Stimulated activated CD4-positive, alpha-beta T cell treated with anti-CD3 and anti-CD28 coated beads, Interleukin-15, amount 100 ng/mL, for 24 hours (primary cell): ENCODE measurements around the gene STPG1.

Experiments used
- DNase-seq: peaks from one replicate; pipeline ENCODE4 v3.0.0-alpha.2; 2020

Gene STPG1

GRCh38 chr1:24392982-24393650 lies 20.5 kb downstream of the STPG1 start:
- no peak for DNase-seq

GRCh38 chr1:24392604-24392946 lies 21.0 kb downstream of the STPG1 start:
- DNase-seq, result no peak

GRCh38 chr1:24391882-24392603 lies 21.5 kb downstream of the STPG1 start:
- DNase-seq, result peak; percentile 75

- DNase-seq, result peak; percentile 78
Measured at GRCh38 chr1:24390924-24391782, 22.4 kb downstream of the STPG1 start.

GRCh38 chr1:24389231-24389678 lies 24.3 kb downstream of the STPG1 start:
- DNase-seq, result no peak

GRCh38 chr1:24388331-24388885 lies 25.2 kb downstream of the STPG1 start:
- no peak for DNase-seq

GRCh38 chr1:24387636-24388175 lies 25.9 kb downstream of the STPG1 start:
- no peak for DNase-seq

- no peak for DNase-seq
Measured at GRCh38 chr1:24386931-24387330, 26.7 kb downstream of the STPG1 start.

- DNase-seq, result no peak
Measured at GRCh38 chr1:24386241-24386640, 27.3 kb downstream of the STPG1 start.

- peak; percentile 54 for DNase-seq
Measured at GRCh38 chr1:24385160-24385940, 28.2 kb downstream of the STPG1 start.

- peak; percentile 67 for DNase-seq
Measured at GRCh38 chr1:24384251-24385090, 29.1 kb downstream of the STPG1 start.

GRCh38 chr1:24383381-24383940 lies 30.1 kb downstream of the STPG1 start:
- no peak for DNase-seq

GRCh38 chr1:24382165-24382577 lies 31.4 kb downstream of the STPG1 start:
- DNase-seq, result no peak

- no peak for DNase-seq
Measured at GRCh38 chr1:24381256-24381655, 32.3 kb downstream of the STPG1 start.

GRCh38 chr1:24380508-24380907 lies 33.1 kb downstream of the STPG1 start:
- DNase-seq, result no peak

GRCh38 chr1:24379733-24380315 lies 33.8 kb downstream of the STPG1 start:
- no peak for DNase-seq

GRCh38 chr1:24374891-24375786 lies 38.4 kb downstream of the STPG1 start:
- no peak for DNase-seq

GRCh38 chr1:24373710-24374109 lies 39.9 kb downstream of the STPG1 start:
- DNase-seq, result no peak

GRCh38 chr1:24373044-24373443 lies 40.5 kb downstream of the STPG1 start:
- no peak for DNase-seq
